ENCODE results near the gene PTGER2. TPM values are rescaled to one million over a fixed set of nuclear protein-coding genes. Genes with fewer than 3 reads are reported as not detected.

The PTGER2 gene
- total and polyA plus RNA-seq, 10 of the 15 experiments (the other 5 are each of a cell fraction or from before 2014, with no cell fraction given), result 0.03 to 1.6 (median 0.33) TPM

DNA sequence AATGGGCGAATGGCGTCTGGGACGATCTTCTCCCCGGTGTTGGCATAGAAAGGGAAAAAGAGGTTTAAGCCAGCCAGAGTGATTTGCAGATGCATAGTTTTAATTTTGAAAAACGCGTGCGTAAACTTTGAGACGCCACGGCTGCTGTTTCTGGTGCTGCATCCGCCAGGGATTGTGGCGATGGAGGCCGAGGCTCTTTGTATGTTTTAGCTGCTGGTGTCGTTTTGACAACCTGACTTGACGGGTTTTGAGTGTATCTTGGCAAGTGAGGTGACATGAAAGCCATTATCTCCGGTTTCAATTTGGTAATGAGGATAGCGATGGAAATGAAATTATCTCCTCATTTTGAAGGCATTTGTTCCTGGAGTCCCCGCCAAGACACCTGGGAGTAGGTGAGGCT is 45.0 kb upstream of the PTGER2 start (continued):
- TF ChIP-seq, protein P1, sequence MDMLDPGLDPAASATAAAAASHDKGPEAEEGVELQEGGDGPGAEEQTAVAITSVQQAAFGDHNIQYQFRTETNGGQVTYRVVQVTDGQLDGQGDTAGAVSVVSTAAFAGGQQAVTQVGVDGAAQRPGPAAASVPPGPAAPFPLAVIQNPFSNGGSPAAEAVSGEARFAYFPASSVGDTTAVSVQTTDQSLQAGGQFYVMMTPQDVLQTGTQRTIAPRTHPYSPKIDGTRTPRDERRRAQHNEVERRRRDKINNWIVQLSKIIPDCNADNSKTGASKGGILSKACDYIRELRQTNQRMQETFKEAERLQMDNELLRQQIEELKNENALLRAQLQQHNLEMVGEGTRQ (IDR thresholded peaks at IDR 0.05; ENCODE audit: borderline replicate concordance, low read depth, low read length), result no peak
- no peak for TF ChIP-seq NFYB (IDR thresholded peaks at IDR 0.05; ENCODE audit: insufficient read depth, low read depth, low read length)
- no peak for TF ChIP-seq SMC3 (IDR thresholded peaks at IDR 0.05; ENCODE audit: borderline replicate concordance, low read length)

DNA sequence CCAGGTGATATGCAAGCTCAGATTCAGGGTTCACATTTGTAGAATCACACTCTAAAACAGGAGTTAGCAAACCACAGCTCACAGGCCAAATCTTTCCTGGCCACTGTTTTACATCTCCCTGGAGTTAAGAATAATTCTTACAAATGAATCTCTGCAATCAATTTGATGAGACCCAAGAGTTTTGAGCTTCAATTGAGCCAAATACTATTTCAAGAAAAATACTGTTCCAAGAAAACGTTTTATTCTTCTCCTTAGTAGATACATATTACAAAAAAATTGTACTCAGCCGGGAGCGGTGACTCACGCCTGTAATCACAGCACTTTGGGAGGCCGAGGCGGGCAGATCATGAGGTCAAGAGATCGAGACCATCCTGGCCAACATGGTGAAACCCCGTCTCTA is 44.1 kb upstream of the PTGER2 start:
- ChIA-PET SMC1A (ENCODE audit: uncharacterized antibody, unreplicated experiment) (no interaction called here), CTCF (interaction anchor here (0.9 kb wide), 1 partner anchor 9 kb away, joined by 3 read pairs; no protein-coding TSS in a partner anchor), RAD21 (ENCODE audit: unreplicated experiment) (no interaction called here), POLR2A (no interaction called here)
- Histone ChIP-seq H4K20me1 (ENCODE audit: control insufficient read depth, insufficient read depth) (no peaks in the 10 kb centered on the region), H3K9ac (ENCODE audit: control insufficient read depth, insufficient read depth, low read length) (no peak overlapping the region), H3K9me3 (replicated peaks; ENCODE audit: control insufficient read depth, insufficient read depth, low read length) (peaks cover 3% of the 10 kb centered on the region; the same call in 1 of the 3 replicates), H3K4me3 (no peak overlapping the region), H3K4me1 (ENCODE audit: control insufficient read depth, insufficient read depth, low read length) (no peaks in the 10 kb centered on the region), H2AFZ (ENCODE audit: control insufficient read depth, low read depth, low read length) (no peak overlapping the region), H3K79me2 (ENCODE audit: control insufficient read depth, insufficient read depth, low read length) (no peaks in the 10 kb centered on the region), H3K27ac (ENCODE audit: control insufficient read depth, insufficient read depth) (no peak overlapping the region), H3K36me3 (ENCODE audit: control insufficient read depth in 2 of 2, insufficient read depth in 2 of 2, low read length in 1 of 2) (no peaks in the 10 kb centered on the region), H3K27me3 (replicated peaks in 1 of 2; ENCODE audit: control insufficient read depth in 2 of 2, insufficient read depth in 2 of 2, low read length in 1 of 2) (peaks cover 12 to 19% of the 10 kb centered on the region in 2 experiments), H3K4me2 (ENCODE audit: control insufficient read depth, insufficient read depth) (no peak overlapping the region)
- no peak for FAIRE-seq
- no peak for DNase-seq (ENCODE audit: low read depth, low spot score)
- ATAC-seq, result no peak
- intact Hi-C loops (cut with micrococcal nuclease; ENCODE audit: unreplicated experiment) (loop anchor here (5.0 kb wide), 1 partner anchor 273 kb away; no protein-coding TSS in a partner anchor), in situ Hi-C loops (cut with MboI) (loop anchor here (10.0 kb wide), 1 partner anchor 225 kb away; no protein-coding TSS in a partner anchor)
- 63% methylated on average over 8 of the region's 8 CpGs for WGBS (ENCODE audit: insufficient coverage, insufficient replicate concordance, low lambda C conversion rate, missing lambda C conversion rate)
- no TSS peak for BruUV-seq (replicated peaks)
- no peak for TF ChIP-seq SP1 (IDR thresholded peaks at IDR 0.05; ENCODE audit: low read depth, low read length)
- TF ChIP-seq, protein P2, sequence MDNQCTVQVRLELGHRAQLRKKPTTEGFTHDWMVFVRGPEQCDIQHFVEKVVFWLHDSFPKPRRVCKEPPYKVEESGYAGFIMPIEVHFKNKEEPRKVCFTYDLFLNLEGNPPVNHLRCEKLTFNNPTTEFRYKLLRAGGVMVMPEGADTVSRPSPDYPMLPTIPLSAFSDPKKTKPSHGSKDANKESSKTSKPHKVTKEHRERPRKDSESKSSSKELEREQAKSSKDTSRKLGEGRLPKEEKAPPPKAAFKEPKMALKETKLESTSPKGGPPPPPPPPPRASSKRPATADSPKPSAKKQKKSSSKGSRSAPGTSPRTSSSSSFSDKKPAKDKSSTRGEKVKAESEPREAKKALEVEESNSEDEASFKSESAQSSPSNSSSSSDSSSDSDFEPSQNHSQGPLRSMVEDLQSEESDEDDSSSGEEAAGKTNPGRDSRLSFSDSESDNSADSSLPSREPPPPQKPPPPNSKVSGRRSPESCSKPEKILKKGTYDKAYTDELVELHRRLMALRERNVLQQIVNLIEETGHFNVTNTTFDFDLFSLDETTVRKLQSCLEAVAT (IDR thresholded peaks at IDR 0.05), result no peak
- no peak for TF ChIP-seq TBL1XR1 (IDR thresholded peaks at IDR 0.05; ENCODE audit: low read depth, low read length)
- TF ChIP-seq, protein P3, sequence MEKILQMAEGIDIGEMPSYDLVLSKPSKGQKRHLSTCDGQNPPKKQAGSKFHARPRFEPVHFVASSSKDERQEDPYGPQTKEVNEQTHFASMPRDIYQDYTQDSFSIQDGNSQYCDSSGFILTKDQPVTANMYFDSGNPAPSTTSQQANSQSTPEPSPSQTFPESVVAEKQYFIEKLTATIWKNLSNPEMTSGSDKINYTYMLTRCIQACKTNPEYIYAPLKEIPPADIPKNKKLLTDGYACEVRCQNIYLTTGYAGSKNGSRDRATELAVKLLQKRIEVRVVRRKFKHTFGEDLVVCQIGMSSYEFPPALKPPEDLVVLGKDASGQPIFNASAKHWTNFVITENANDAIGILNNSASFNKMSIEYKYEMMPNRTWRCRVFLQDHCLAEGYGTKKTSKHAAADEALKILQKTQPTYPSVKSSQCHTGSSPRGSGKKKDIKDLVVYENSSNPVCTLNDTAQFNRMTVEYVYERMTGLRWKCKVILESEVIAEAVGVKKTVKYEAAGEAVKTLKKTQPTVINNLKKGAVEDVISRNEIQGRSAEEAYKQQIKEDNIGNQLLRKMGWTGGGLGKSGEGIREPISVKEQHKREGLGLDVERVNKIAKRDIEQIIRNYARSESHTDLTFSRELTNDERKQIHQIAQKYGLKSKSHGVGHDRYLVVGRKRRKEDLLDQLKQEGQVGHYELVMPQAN (conservative IDR thresholded peaks at IDR 0.05), result no peak
- TF ChIP-seq, protein P4, sequence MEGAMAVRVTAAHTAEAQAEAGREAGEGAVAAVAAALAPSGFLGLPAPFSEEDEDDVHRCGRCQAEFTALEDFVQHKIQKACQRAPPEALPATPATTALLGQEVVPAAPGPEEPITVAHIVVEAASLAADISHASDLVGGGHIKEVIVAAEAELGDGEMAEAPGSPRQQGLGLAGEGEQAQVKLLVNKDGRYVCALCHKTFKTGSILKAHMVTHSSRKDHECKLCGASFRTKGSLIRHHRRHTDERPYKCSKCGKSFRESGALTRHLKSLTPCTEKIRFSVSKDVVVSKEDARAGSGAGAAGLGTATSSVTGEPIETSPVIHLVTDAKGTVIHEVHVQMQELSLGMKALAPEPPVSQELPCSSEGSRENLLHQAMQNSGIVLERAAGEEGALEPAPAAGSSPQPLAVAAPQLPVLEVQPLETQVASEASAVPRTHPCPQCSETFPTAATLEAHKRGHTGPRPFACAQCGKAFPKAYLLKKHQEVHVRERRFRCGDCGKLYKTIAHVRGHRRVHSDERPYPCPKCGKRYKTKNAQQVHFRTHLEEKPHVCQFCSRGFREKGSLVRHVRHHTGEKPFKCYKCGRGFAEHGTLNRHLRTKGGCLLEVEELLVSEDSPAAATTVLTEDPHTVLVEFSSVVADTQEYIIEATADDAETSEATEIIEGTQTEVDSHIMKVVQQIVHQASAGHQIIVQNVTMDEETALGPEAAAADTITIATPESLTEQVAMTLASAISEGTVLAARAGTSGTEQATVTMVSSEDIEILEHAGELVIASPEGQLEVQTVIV (IDR thresholded peaks at IDR 0.05; ENCODE audit: borderline replicate concordance, partially characterized antibody), result no peak
- no peak for TF ChIP-seq EGR1 (IDR thresholded peaks at IDR 0.05; ENCODE audit: borderline replicate concordance in 1 of 2, low read depth in 2 of 2, low read length in 2 of 2)
- TF ChIP-seq, protein P5, sequence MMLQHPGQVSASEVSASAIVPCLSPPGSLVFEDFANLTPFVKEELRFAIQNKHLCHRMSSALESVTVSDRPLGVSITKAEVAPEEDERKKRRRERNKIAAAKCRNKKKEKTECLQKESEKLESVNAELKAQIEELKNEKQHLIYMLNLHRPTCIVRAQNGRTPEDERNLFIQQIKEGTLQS (IDR thresholded peaks at IDR 0.05; ENCODE audit: borderline replicate concordance, extremely low read depth, low read depth, low read length), result no peak
- TF ChIP-seq, protein P6, sequence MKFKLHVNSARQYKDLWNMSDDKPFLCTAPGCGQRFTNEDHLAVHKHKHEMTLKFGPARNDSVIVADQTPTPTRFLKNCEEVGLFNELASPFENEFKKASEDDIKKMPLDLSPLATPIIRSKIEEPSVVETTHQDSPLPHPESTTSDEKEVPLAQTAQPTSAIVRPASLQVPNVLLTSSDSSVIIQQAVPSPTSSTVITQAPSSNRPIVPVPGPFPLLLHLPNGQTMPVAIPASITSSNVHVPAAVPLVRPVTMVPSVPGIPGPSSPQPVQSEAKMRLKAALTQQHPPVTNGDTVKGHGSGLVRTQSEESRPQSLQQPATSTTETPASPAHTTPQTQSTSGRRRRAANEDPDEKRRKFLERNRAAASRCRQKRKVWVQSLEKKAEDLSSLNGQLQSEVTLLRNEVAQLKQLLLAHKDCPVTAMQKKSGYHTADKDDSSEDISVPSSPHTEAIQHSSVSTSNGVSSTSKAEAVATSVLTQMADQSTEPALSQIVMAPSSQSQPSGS (IDR thresholded peaks at IDR 0.05; ENCODE audit: low read length), result no peak
- TF ChIP-seq FOXM1 (IDR thresholded peaks at IDR 0.05; ENCODE audit: low read depth, low read length), result no peak
